Liver (tissue), 9 donors: ENCODE results near the gene PDE1C. TPM values are rescaled to one million over a fixed set of nuclear protein-coding genes. Genes with fewer than 3 reads are reported as not detected.

Source experiments
- DNase-seq: peaks from one replicate; pipeline ENCODE4 v3.0.0-alpha.2; 2017; ENCODE audit warnings: low spot score
- H3K27ac ChIP-seq, 2 donors: one replicate each; pipeline ENCODE4 v1.7.0; 2013; ENCODE audit warnings: inconsistent platforms in 2 of 2, low read length in 2 of 2, control low read depth in 1 of 2, low read depth in 1 of 2, mild to moderate bottlenecking in 1 of 2
- H3K27me3 ChIP-seq, 4 donors: one replicate each; pipeline versions ENCODE4 v1.6.1 to v1.7.0; 2013; ENCODE audit warnings: low read length in 3 of 4, inconsistent platforms in 1 of 4, mild to moderate bottlenecking in 1 of 4, moderate library complexity in 1 of 4; ENCODE audit not compliant: control insufficient read depth in 4 of 4, insufficient read depth in 4 of 4
- H3K36me3 ChIP-seq, 4 donors: one replicate each; pipeline versions ENCODE4 v1.6.1 to v1.7.0; 2013; ENCODE audit warnings: low read length in 3 of 4, mild to moderate bottlenecking in 3 of 4, low read depth in 1 of 4, moderate library complexity in 1 of 4; ENCODE audit not compliant: control insufficient read depth in 4 of 4, insufficient read depth in 3 of 4
- H3K4me1 ChIP-seq, 4 donors: one replicate each; pipeline versions ENCODE4 v1.6.1 to v1.7.0; 2013; ENCODE audit warnings: low read length in 3 of 4, mild to moderate bottlenecking in 3 of 4, moderate library complexity in 1 of 4; ENCODE audit not compliant: control insufficient read depth in 4 of 4, insufficient read depth in 4 of 4
- H3K4me3 ChIP-seq, 3 donors: one replicate each; pipeline versions ENCODE4 v1.6.1 to v1.7.0; 2013; ENCODE audit warnings: low read length in 3 of 3, control low read depth in 1 of 3, low read depth in 1 of 3, mild to moderate bottlenecking in 1 of 3
- H3K9ac ChIP-seq, 2 donors: one replicate each; pipeline ENCODE4 v1.7.0; 2013; ENCODE audit warnings: low read length in 2 of 2, mild to moderate bottlenecking in 2 of 2, moderate library complexity in 2 of 2, control low read depth in 1 of 2, low read depth in 1 of 2
- H3K9me3 ChIP-seq, 4 donors: one replicate each; pipeline versions ENCODE4 v1.6.1 to v1.7.0; 2013; ENCODE audit warnings: low read length in 3 of 4; ENCODE audit not compliant: control insufficient read depth in 4 of 4
- ATF3 ChIP-seq: IDR thresholded peaks from 2 replicates; pipeline ENCODE4 v1.6.1; 2016; ENCODE audit warnings: antibody characterized with exemption
- CTCF ChIP-seq: fragments of 150-350 bp; IDR thresholded peaks from 2 replicates; pipeline ENCODE4 v1.5.1; 2017; ENCODE audit warnings: improper control_type of control experiment, low read depth, low read length; ENCODE audit not compliant: missing input control
- EGR1 ChIP-seq, 2 donors: IDR thresholded peaks; 2 replicates each; pipeline ENCODE4 v1.6.1; 2016 to 2018; ENCODE audit warnings: antibody characterized with exemption in 2 of 2, low read depth in 2 of 2
- FOXA1 ChIP-seq: IDR thresholded peaks from 2 replicates; pipeline ENCODE4 v1.6.1; 2016; ENCODE audit warnings: antibody characterized with exemption
- FOXA2 ChIP-seq: IDR thresholded peaks from 2 replicates; pipeline ENCODE4 v1.6.1; 2016; ENCODE audit warnings: antibody characterized with exemption
- GABPA ChIP-seq, 2 donors: IDR thresholded peaks in 1 of 2; conservative IDR thresholded peaks in 1 of 2; 2 replicates each; pipeline ENCODE4 v1.6.1; 2016; ENCODE audit warnings: antibody characterized with exemption in 2 of 2, mild to moderate bottlenecking in 1 of 2, moderate library complexity in 1 of 2
- HNF4A ChIP-seq, 2 donors: conservative IDR thresholded peaks; 2 replicates each; pipeline ENCODE4 v1.6.1; 2016; ENCODE audit warnings: antibody characterized with exemption in 2 of 2, mild to moderate bottlenecking in 2 of 2
- HNF4G ChIP-seq: IDR thresholded peaks from 2 replicates; pipeline ENCODE4 v1.6.1; 2016; ENCODE audit warnings: antibody characterized with exemption
- JUND ChIP-seq, 2 donors: IDR thresholded peaks; 2 replicates each; pipeline ENCODE4 v1.6.1; 2016; ENCODE audit warnings: antibody characterized with exemption in 2 of 2
- MAX ChIP-seq: IDR thresholded peaks from 2 replicates; pipeline ENCODE4 v1.6.1; 2016; ENCODE audit warnings: antibody characterized with exemption
- NR2F2 ChIP-seq: IDR thresholded peaks from 2 replicates; pipeline ENCODE4 v1.6.1; 2016; ENCODE audit warnings: antibody characterized with exemption
- RAD21 ChIP-seq, 2 donors: IDR thresholded peaks; 2 replicates each; pipeline ENCODE4 v1.6.1; 2016; ENCODE audit warnings: antibody characterized with exemption in 2 of 2, mild to moderate bottlenecking in 2 of 2
- SP1 ChIP-seq: IDR thresholded peaks from 2 replicates; pipeline ENCODE4 v1.6.1; 2018; ENCODE audit warnings: antibody characterized with exemption, mild to moderate bottlenecking
- TAF1 ChIP-seq: conservative IDR thresholded peaks from 2 replicates; pipeline ENCODE4 v1.6.1; 2016; ENCODE audit warnings: antibody characterized with exemption, mild to moderate bottlenecking
- YY1 ChIP-seq: IDR thresholded peaks from 2 replicates; pipeline ENCODE4 v1.6.1; 2016; ENCODE audit warnings: antibody characterized with exemption, mild to moderate bottlenecking
- ZBTB33 ChIP-seq: IDR thresholded peaks from 2 replicates; pipeline ENCODE4 v1.6.1; 2016; ENCODE audit warnings: antibody characterized with exemption
- WGBS: extraction: QIAGEN DNeasy Blood & Tissue Kit; methylation state at CpG from one replicate; pipeline ENCODE4 v1.1.7; 2013; 5-methylcytosine and 5-hydroxymethylcytosine counted together
- polyA plus RNA-seq, 2 donors: library from polyadenylated mRNA; stranded (reverse) in 1 of 2; unstranded in 1 of 2; fragments of 200-250 nt in 1 of 2; fragments of >200 nt in 1 of 2; fragmentation: Nextera tagmentation in 1 of 2; extraction: Ambion mirVana in 1 of 2; gene quantifications; one replicate each; pipeline versions ENCODE4 v1.2.1 to v1.2.3, GENCODE V29; 2013 to 2015
- total RNA-seq, 2 donors: library from RNA; depleted of rRNA; stranded (reverse); fragments of >200 nt; gene quantifications; one replicate each; pipeline ENCODE4 v1.2.3, GENCODE V29; 2014
- TF ChIP-seq, protein P1 (sequence below): IDR thresholded peaks from 2 replicates; pipeline ENCODE4 v1.6.1; 2016; ENCODE audit warnings: antibody characterized with exemption, mild to moderate bottlenecking
- donor health status: healthy.
- donor health status: healthy.
- donor health status: healthy.
- donor health status: healthy.
- donor health status: healthy.

The PDE1C gene
- total and polyA plus RNA-seq, 4 donors: 0.05 to 0.92 (median 0.47) TPM; not detected in 1

- TF ChIP-seq, protein P1, sequence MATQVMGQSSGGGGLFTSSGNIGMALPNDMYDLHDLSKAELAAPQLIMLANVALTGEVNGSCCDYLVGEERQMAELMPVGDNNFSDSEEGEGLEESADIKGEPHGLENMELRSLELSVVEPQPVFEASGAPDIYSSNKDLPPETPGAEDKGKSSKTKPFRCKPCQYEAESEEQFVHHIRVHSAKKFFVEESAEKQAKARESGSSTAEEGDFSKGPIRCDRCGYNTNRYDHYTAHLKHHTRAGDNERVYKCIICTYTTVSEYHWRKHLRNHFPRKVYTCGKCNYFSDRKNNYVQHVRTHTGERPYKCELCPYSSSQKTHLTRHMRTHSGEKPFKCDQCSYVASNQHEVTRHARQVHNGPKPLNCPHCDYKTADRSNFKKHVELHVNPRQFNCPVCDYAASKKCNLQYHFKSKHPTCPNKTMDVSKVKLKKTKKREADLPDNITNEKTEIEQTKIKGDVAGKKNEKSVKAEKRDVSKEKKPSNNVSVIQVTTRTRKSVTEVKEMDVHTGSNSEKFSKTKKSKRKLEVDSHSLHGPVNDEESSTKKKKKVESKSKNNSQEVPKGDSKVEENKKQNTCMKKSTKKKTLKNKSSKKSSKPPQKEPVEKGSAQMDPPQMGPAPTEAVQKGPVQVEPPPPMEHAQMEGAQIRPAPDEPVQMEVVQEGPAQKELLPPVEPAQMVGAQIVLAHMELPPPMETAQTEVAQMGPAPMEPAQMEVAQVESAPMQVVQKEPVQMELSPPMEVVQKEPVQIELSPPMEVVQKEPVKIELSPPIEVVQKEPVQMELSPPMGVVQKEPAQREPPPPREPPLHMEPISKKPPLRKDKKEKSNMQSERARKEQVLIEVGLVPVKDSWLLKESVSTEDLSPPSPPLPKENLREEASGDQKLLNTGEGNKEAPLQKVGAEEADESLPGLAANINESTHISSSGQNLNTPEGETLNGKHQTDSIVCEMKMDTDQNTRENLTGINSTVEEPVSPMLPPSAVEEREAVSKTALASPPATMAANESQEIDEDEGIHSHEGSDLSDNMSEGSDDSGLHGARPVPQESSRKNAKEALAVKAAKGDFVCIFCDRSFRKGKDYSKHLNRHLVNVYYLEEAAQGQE: no peak
Observed at GRCh38 chr7:31758755-31759154, 311.5 kb downstream of the PDE1C start (continued).

- no peaks in the 10 kb centered on the region for H3K36me3 ChIP-seq
- peaks cover 0 to 9% (median 0%) of the 10 kb centered on the region in 4 donors for H3K27me3 ChIP-seq
- H3K9me3 ChIP-seq: no peaks in the 10 kb centered on the region
- H3K4me3 ChIP-seq: no peak overlapping the region
- DNase-seq: no peak
- H3K9ac ChIP-seq: no peak overlapping the region
- no peaks in the 10 kb centered on the region for H3K4me1 ChIP-seq
- H3K27ac ChIP-seq: no peak overlapping the region
- WGBS: 80% methylated on average over 4 of the region's 4 CpGs
- TF ChIP-seq RAD21 (IDR thresholded peaks at IDR 0.05): no peak
- no peak for TF ChIP-seq FOXA2
- no peak for TF ChIP-seq ATF3
- TF ChIP-seq NR2F2: no peak
- no peak for TF ChIP-seq SP1
- no peak for TF ChIP-seq HNF4A (conservative IDR thresholded peaks at IDR 0.05)
- no peak for TF ChIP-seq ZBTB33
- TF ChIP-seq HNF4G: no peak
- no peak for TF ChIP-seq YY1
- no peak for TF ChIP-seq TAF1
- no peak for TF ChIP-seq CTCF
- TF ChIP-seq EGR1 (IDR thresholded peaks at IDR 0.05; ENCODE audit: low read depth in 2 of 2): no peak
- no peak for TF ChIP-seq FOXA1
Observed at GRCh38 chr7:31751726-31752125, 318.5 kb downstream of the PDE1C start.

- DNase-seq: no peak
- H3K9ac ChIP-seq: no peak overlapping the region
- TF ChIP-seq MAX (no peak), FOXA2 (no peak), RAD21 (IDR thresholded peaks at IDR 0.05) (no peak), GABPA (IDR thresholded peaks at IDR 0.05 in 1 of 2, conservative IDR thresholded peaks at IDR 0.05 in 1 of 2) (no peak), JUND (IDR thresholded peaks at IDR 0.05) (no peak), HNF4G (no peak), NR2F2 (no peak), FOXA1 (no peak), HNF4A (conservative IDR thresholded peaks at IDR 0.05) (no peak), EGR1 (IDR thresholded peaks at IDR 0.05; ENCODE audit: low read depth in 2 of 2) (no peak), ATF3 (no peak)
- TF ChIP-seq, protein P1: no peak
- H3K4me3 ChIP-seq: no peak overlapping the region
- H3K27ac ChIP-seq: no peak overlapping the region
- no peaks in the 10 kb centered on the region for H3K4me1 ChIP-seq
- peaks cover 0 to 5% (median 0%) of the 10 kb centered on the region in 4 donors for H3K27me3 ChIP-seq
- H3K9me3 ChIP-seq: no peaks in the 10 kb centered on the region
- H3K36me3 ChIP-seq: no peaks in the 10 kb centered on the region
- 88% methylated on average over 1 of the region's 1 CpG for WGBS
Observed at GRCh38 chr7:31748084-31748483, 322.1 kb downstream of the PDE1C start.
